GM18505 (cell line): ENCODE data around the gene DENND4B.

Experiments
- ATAC-seq: cut with Tn5 transposase; IDR thresholded peaks from one replicate; pipeline ENCODE4 v1.9.1; 2021; ENCODE audit not compliant: unreplicated experiment
- POLR2A ChIP-seq: IDR thresholded peaks from 4 replicates; pipeline ENCODE4 v1.6.1; 2011; ENCODE audit warnings: borderline replicate concordance; ENCODE audit not compliant: insufficient read depth, insufficient read length; ENCODE audit errors: extremely low read depth

DENND4B gene

GRCh38 chr1:153883223-153883622 is 63.3 kb downstream of the DENND4B start:
- TF ChIP-seq POLR2A, result no peak
- no peak for ATAC-seq

- no peak for ATAC-seq
- TF ChIP-seq POLR2A, result no peak
Observed at GRCh38 chr1:153882296-153882912, 64.1 kb downstream of the DENND4B start.

GRCh38 chr1:153881751-153882150 is 64.8 kb downstream of the DENND4B start:
- no peak for ATAC-seq
- no peak for TF ChIP-seq POLR2A

GRCh38 chr1:153880962-153881361 is 65.6 kb downstream of the DENND4B start:
- no peak for TF ChIP-seq POLR2A
- ATAC-seq, result no peak

- no peak for ATAC-seq
- no peak for TF ChIP-seq POLR2A
Observed at GRCh38 chr1:153880024-153880423, 66.5 kb downstream of the DENND4B start.
